Fibroblast of lung (primary cell): ENCODE measurements around the gene LRRC8D. TPM values are rescaled to one million over a fixed set of nuclear protein-coding genes. Genes with fewer than 3 reads are reported as not detected.

Source experiments
- DNase-seq, 2 donors: peaks; one replicate each; pipeline versions ENCODE4 v3.0.0 to v3.0.0-alpha.2; 2010; ENCODE audit warnings: low read depth in 2 of 2
- H2AFZ ChIP-seq: 2 replicates; pipeline ENCODE4 v1.5.1; 2012; ENCODE audit warnings: low read length, control low read depth, inconsistent platforms
- H3K27ac ChIP-seq: 2 replicates; pipeline ENCODE4 v1.5.1; 2011; ENCODE audit warnings: low read length, control low read depth; ENCODE audit not compliant: insufficient read depth
- H3K27me3 ChIP-seq: 2 replicates; pipeline ENCODE4 v1.5.1; 2011; ENCODE audit warnings: mild to moderate bottlenecking, low read length; ENCODE audit not compliant: control insufficient read depth, insufficient read depth
- H3K36me3 ChIP-seq: 2 replicates; pipeline ENCODE4 v1.5.1; 2011; ENCODE audit warnings: low read length; ENCODE audit not compliant: control insufficient read depth, insufficient read depth
- H3K4me1 ChIP-seq: 2 replicates; pipeline ENCODE4 v1.5.1; 2011; ENCODE audit warnings: low read length; ENCODE audit not compliant: control insufficient read depth, insufficient read depth; ENCODE audit errors: extremely low read depth
- H3K4me2 ChIP-seq: 2 replicates; pipeline ENCODE4 v1.5.1; 2011; ENCODE audit warnings: low read length, control low read depth; ENCODE audit not compliant: insufficient read depth; ENCODE audit errors: extremely low read depth
- H3K4me3 ChIP-seq, 4 experiments: fragments of 200-600 bp in 1 of 4; sonication (generic) in 1 of 4; replicated peaks in 1 of 4; 2 replicates each; pipeline ENCODE4 v1.5.1; 2011 to 2016; ENCODE audit warnings: low read length in 4 of 4, low read depth in 3 of 4, mild to moderate bottlenecking in 3 of 4, control low read depth in 2 of 4, inconsistent platforms in 1 of 4, mixed read lengths in 1 of 4; ENCODE audit not compliant: insufficient read depth in 1 of 4; ENCODE audit errors: control extremely low read depth in 1 of 4
- H3K79me2 ChIP-seq: 2 replicates; pipeline ENCODE4 v1.5.1; 2012; ENCODE audit warnings: mild to moderate bottlenecking, low read length, inconsistent platforms; ENCODE audit not compliant: control insufficient read depth, insufficient read depth
- H3K9ac ChIP-seq: 2 replicates; pipeline ENCODE4 v1.5.1; 2011; ENCODE audit warnings: mild to moderate bottlenecking, low read length, control low read depth; ENCODE audit not compliant: insufficient read depth
- H3K9me3 ChIP-seq: 2 replicates; pipeline ENCODE4 v1.5.1; 2012; ENCODE audit warnings: low read depth, low read length; ENCODE audit not compliant: control insufficient read depth, insufficient read depth
- H4K20me1 ChIP-seq: 2 replicates; pipeline ENCODE4 v1.5.1; 2011; ENCODE audit warnings: low read length; ENCODE audit not compliant: control insufficient read depth, insufficient read depth; ENCODE audit errors: extremely low read depth
- EZH2 ChIP-seq: IDR thresholded peaks from 2 replicates; pipeline ENCODE4 v1.5.1; 2012; ENCODE audit warnings: low read length, control low read depth, mild to moderate bottlenecking; ENCODE audit errors: missing control alignments
- polyA plus RNA-seq, 2 donors: library from polyadenylated mRNA; depleted of rRNA in 1 of 2; stranded (reverse) in 1 of 2; unstranded in 1 of 2; fragments of >200 nt; gene quantifications; 2 replicates each; pipeline ENCODE4 v1.2.1, GENCODE V29; 2011 to 2012; ENCODE audit warnings: missing spikeins in 1 of 2
- total RNA-seq: library from RNA; depleted of rRNA; stranded (reverse); fragments of >200 nt; gene quantifications from 2 replicates; pipeline ENCODE4 v1.2.1, GENCODE V29; 2014
- TF ChIP-seq, protein P1 (sequence below), 2 donors: IDR thresholded peaks in 1 of 2; conservative IDR thresholded peaks in 1 of 2; 1 replicate in 1 of 2; 2 replicates in 1 of 2; pipeline ENCODE4 v1.5.1; 2011 to 2012; ENCODE audit warnings: low read length in 2 of 2, control low read depth in 1 of 2, inconsistent platforms in 1 of 2, low read depth in 1 of 2, mild to moderate bottlenecking in 1 of 2

Gene LRRC8D
- total and polyA plus RNA-seq, 2 donors (not counting 1 experiment from before 2014, with no cell fraction given), result 41.0 to 58.1 TPM

DNA sequence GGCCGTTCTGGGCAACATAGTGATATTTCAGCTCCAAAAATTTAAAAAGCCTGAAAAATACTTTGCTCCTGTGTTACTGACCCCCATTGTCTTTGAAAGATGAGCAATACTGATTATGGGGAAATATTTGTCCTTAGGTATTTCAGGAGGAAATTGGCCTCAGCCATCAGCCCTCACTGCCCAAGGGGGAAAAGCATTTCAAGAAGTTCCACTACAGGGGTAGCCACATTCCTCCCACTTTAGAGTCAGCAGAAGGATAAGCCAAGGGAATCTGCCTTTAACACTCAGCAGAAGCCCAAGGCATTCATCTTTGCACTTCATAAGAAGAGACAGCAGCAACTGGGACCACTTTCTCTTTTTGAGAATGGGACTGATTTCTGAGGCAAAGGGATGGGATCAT is 133.6 kb downstream of the LRRC8D start:
- Histone ChIP-seq H3K4me2 (no peak overlapping the region), H3K27me3 (no peaks in the 10 kb centered on the region), H3K4me3 (no peak overlapping the region), H3K9me3 (no peaks in the 10 kb centered on the region), H3K4me1 (peaks cover 15% of the 10 kb centered on the region), H3K27ac (peak overlapping the region; percentile 92), H3K79me2 (no peaks in the 10 kb centered on the region), H2AFZ (no peak overlapping the region), H3K9ac (no peak overlapping the region), H4K20me1 (no peaks in the 10 kb centered on the region), H3K36me3 (no peaks in the 10 kb centered on the region)
- DNase-seq, result no peak
- TF ChIP-seq, protein P1, sequence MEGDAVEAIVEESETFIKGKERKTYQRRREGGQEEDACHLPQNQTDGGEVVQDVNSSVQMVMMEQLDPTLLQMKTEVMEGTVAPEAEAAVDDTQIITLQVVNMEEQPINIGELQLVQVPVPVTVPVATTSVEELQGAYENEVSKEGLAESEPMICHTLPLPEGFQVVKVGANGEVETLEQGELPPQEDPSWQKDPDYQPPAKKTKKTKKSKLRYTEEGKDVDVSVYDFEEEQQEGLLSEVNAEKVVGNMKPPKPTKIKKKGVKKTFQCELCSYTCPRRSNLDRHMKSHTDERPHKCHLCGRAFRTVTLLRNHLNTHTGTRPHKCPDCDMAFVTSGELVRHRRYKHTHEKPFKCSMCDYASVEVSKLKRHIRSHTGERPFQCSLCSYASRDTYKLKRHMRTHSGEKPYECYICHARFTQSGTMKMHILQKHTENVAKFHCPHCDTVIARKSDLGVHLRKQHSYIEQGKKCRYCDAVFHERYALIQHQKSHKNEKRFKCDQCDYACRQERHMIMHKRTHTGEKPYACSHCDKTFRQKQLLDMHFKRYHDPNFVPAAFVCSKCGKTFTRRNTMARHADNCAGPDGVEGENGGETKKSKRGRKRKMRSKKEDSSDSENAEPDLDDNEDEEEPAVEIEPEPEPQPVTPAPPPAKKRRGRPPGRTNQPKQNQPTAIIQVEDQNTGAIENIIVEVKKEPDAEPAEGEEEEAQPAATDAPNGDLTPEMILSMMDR (conservative IDR thresholded peaks at IDR 0.05 in 1 of 2, IDR thresholded peaks at IDR 0.05 in 1 of 2; ENCODE audit: low read depth in 1 of 2, low read length in 2 of 2), result no peak
- no peak for TF ChIP-seq EZH2

DNA sequence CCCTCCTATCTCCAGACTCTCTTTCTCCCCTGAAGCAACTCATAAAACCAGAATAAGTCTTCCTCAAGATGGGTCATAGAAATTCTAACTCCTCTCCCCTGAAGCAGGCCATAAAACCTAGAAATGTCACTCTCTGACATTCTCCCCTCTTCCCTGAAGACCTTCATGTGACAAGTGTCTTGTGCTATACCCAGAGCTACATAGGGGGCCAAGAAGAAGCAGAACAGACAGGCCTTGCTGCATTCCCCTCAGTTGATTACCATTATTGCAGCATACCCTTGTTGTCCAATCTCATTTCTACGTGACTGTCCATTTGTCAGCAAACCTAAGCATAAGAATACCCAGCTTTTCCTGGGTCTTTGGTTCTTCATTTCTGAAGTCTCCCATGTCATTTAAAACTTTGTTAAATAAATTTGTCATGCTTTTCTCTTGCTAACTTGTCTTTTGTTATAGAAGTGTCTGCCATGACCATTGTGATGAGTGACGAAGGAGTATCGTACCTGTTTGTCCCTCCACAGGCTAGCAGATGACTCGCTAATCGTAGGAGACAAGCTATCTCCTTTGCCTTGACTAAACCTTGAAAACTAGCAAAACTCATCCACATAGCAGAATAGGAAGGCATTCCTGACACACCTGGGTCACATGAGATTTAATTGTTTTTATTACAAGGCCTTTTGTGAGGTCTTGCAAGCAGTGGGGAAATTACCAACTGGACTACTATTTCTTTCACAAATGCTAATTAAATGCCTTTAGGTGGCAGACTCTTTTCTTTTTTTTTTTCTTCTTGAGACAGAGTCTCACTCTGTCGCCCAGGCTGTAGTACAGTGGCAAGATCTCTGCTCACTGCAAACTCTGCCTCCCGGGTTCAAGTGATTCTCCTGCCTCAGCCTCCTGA is 134.7 kb downstream of the LRRC8D start:
- no peaks in the 10 kb centered on the region for H3K27me3 ChIP-seq
- H3K9ac ChIP-seq, result no peak overlapping the region
- no peaks in the 10 kb centered on the region for H3K79me2 ChIP-seq
- no peak overlapping the region for H2AFZ ChIP-seq
- no peak for TF ChIP-seq EZH2
- TF ChIP-seq, protein P1 (conservative IDR thresholded peaks at IDR 0.05 in 1 of 2, IDR thresholded peaks at IDR 0.05 in 1 of 2; ENCODE audit: low read depth in 1 of 2, low read length in 2 of 2), result no peak
- H3K4me3 ChIP-seq, result no peak overlapping the region
- no peak for DNase-seq
- no peaks in the 10 kb centered on the region for H3K9me3 ChIP-seq
- H4K20me1 ChIP-seq, result no peaks in the 10 kb centered on the region
- no peak overlapping the region for H3K4me2 ChIP-seq
- peaks cover 15% of the 10 kb centered on the region for H3K4me1 ChIP-seq
- no peaks in the 10 kb centered on the region for H3K36me3 ChIP-seq
- H3K27ac ChIP-seq, result no peak overlapping the region

DNA sequence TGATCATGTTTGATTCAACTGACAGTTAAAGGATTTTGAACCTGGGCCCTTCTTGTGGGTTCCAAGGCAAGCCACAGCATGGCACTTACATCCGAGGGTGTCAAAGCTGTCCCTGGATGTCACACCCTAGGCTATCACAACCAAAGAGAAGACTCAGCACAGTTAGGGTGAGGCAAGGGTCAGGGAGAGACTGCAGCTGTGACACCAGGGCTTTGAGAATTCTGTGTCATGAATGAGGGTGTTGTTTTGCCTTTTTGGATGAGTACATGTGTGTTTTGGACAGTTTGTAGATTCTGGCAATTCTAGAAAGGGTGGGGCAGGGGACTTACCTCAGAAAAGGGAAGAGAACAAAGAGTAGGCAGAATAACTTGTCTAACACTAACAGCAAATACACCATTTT is 136.3 kb downstream of the LRRC8D start:
- Histone ChIP-seq H3K4me2 (no peak overlapping the region), H4K20me1 (no peaks in the 10 kb centered on the region), H2AFZ (peak overlapping the region; percentile 25), H3K27ac (no peak overlapping the region), H3K36me3 (no peaks in the 10 kb centered on the region), H3K27me3 (no peaks in the 10 kb centered on the region), H3K4me3 (no peak overlapping the region), H3K4me1 (peaks cover 15% of the 10 kb centered on the region), H3K9ac (no peak overlapping the region), H3K79me2 (no peaks in the 10 kb centered on the region), H3K9me3 (no peaks in the 10 kb centered on the region)
- TF ChIP-seq, protein P1 (conservative IDR thresholded peaks at IDR 0.05 in 1 of 2, IDR thresholded peaks at IDR 0.05 in 1 of 2; ENCODE audit: low read depth in 1 of 2, low read length in 2 of 2), result no peak
- TF ChIP-seq EZH2, result no peak
- DNase-seq, result no peak
